ENCODE measurements around the gene VEZF1. TPM values are rescaled to one million over a fixed set of nuclear protein-coding genes. Genes with fewer than 3 reads are reported as not detected.

The VEZF1 gene
- total and polyA plus RNA-seq, 2 of the 8 experiments (the other 6 are each of a cell fraction or from before 2014, with no cell fraction given) = 28.9 to 61.9 TPM

- TF ChIP-seq ATF2 (IDR thresholded peaks at IDR 0.05; ENCODE audit: low read length) = no peak
- no peak for TF ChIP-seq SAP30 (IDR thresholded peaks at IDR 0.05; ENCODE audit: insufficient read depth, insufficient replicate concordance, low read length)
- TF ChIP-seq RNF2 (IDR thresholded peaks at IDR 0.05; ENCODE audit: borderline replicate concordance, low read depth, low read length, missing control alignments, poor library complexity, severe bottlenecking) = no peak
- TF ChIP-seq CREB1 (IDR thresholded peaks at IDR 0.05) = no peak
- no peak for TF ChIP-seq BACH1 (IDR thresholded peaks at IDR 0.05; ENCODE audit: low read length)
- TF ChIP-seq BCL11A (IDR thresholded peaks at IDR 0.05; ENCODE audit: low read depth in 2 of 2, low read length in 2 of 2) = no peak
- TF ChIP-seq JUN (IDR thresholded peaks at IDR 0.05; ENCODE audit: low read depth, low read length) = no peak
- TF ChIP-seq, protein P1, sequence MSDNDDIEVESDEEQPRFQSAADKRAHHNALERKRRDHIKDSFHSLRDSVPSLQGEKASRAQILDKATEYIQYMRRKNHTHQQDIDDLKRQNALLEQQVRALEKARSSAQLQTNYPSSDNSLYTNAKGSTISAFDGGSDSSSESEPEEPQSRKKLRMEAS (IDR thresholded peaks at IDR 0.05) = no peak
- TF ChIP-seq RBBP5 (IDR thresholded peaks at IDR 0.05; ENCODE audit: borderline replicate concordance, low read depth, low read length) = no peak
Observed at GRCh38 chr17:58019039-58019438, 31.0 kb upstream of the VEZF1 start (continued).

Data from H1 (cell line).